Right cardiac atrium (tissue), 5 donors: ENCODE measurements around the gene SIPA1. TPM values are rescaled to one million over a fixed set of nuclear protein-coding genes. Genes with fewer than 3 reads are reported as not detected.

Experiments used
- ATAC-seq, 2 donors: fragments of 200-7000 bp; cut with Tn5 transposase; one replicate each; pipeline versions ENCODE4 v1.8.0 to v1.9.1; 2020; ENCODE audit warnings: moderate library complexity in 2 of 2, mild to moderate bottlenecking in 1 of 2
- DNase-seq, 3 donors: peaks; one replicate each; pipeline ENCODE4 v3.0.0-alpha.2; 2020
- H3K27ac ChIP-seq: one replicate; pipeline ENCODE4 v1.5.1; 2013; ENCODE audit warnings: mild to moderate bottlenecking, low read length, control low read depth, moderate library complexity
- H3K27me3 ChIP-seq: one replicate; pipeline ENCODE4 v1.6.1; 2013; ENCODE audit not compliant: control insufficient read depth, insufficient read depth
- H3K4me1 ChIP-seq: one replicate; pipeline ENCODE4 v1.6.1; 2013; ENCODE audit warnings: low read length; ENCODE audit not compliant: control insufficient read depth, insufficient read depth
- H3K4me3 ChIP-seq: one replicate; pipeline ENCODE4 v1.5.1; 2013; ENCODE audit warnings: low read length, control low read depth
- H3K9me3 ChIP-seq: one replicate; pipeline ENCODE4 v1.6.1; 2013; ENCODE audit warnings: low read length; ENCODE audit not compliant: control insufficient read depth
- WGBS: extraction: QIAGEN DNeasy Blood & Tissue Kit; methylation state at CpG from one replicate; pipeline ENCODE4 v1.1.7; 2013; 5-methylcytosine and 5-hydroxymethylcytosine counted together
- intact Hi-C, 4 donors: fragments of 100-400 bp; cut with DNase I; formaldehyde crosslinking; loops; one replicate each; pipeline versions ENCODE4 v1.11.0 to v1.14.0; 2022 to 2023
- polyA plus RNA-seq: library from polyadenylated mRNA; stranded (reverse); fragments of 200-250 nt; gene quantifications from one replicate; pipeline ENCODE4 v1.2.3, GENCODE V29; 2013
- total RNA-seq, 4 donors: library from RNA; stranded (reverse); fragmentation: NEBNext Ultra II Directional; extraction: Animal tissue kit (Norgen Biotek cat#: 25700); gene quantifications; one replicate each; pipeline ENCODE4 v1.2.1, GENCODE V29; 2021
- donor health status: healthy with polysubstance abuse.
- donor health status: DM: no; HTN: yes; CAD: no.
- donor health status: DM: no; HTN: no; CAD: no.
- donor health status: DM: no; HTN: yes; CAD: no; lungs with severe emphysema.
- donor health status: DM: yes; HTN: yes; CAD: no.

SIPA1 gene
- total and polyA plus RNA-seq, 5 donors, result 19.3 to 27.4 (median 25.2) TPM

- DNase-seq, result peak in 1 of 3 donors; percentile 71
- intact Hi-C loops, result no loop called here
- 62% methylated on average over 12 of the region's 12 CpGs for WGBS
These were observed 42.2 kb upstream of the SIPA1 start, which contains the start of gene KCNK7 for GRCh38 chr11:65595543-65596281. Gene KCNK7, minus strand, starts transcription at chr11:65595800. Its CDS starts 28 bp downstream, at chr11:65595772.

GRCh38 chr11:65596520-65596919 is 41.4 kb upstream of the SIPA1 start:
- Histone ChIP-seq H3K4me3 (no peak overlapping the region), H3K27ac (no peak overlapping the region), H3K27me3 (no peaks in the 10 kb centered on the region), H3K4me1 (no peaks in the 10 kb centered on the region), H3K9me3 (no peaks in the 10 kb centered on the region)
- intact Hi-C loops, result no loop called here
- 76% methylated on average over 6 of the region's 6 CpGs for WGBS
- no peak for DNase-seq
- no peak for ATAC-seq

More at GRCh38 chr11:65595543-65596281, 42.2 kb upstream of the SIPA1 start, which contains the start of gene KCNK7:
- H3K9me3 ChIP-seq, result no peaks in the 10 kb centered on the region
- no peak within 1 kb of the TSS for H3K4me3 ChIP-seq
- no peaks in the 10 kb centered on the region for H3K27me3 ChIP-seq
- ATAC-seq, result no peak
- H3K27ac ChIP-seq, result no peak within 1 kb of the TSS
- H3K4me1 ChIP-seq, result no peaks in the 10 kb centered on the region

- Histone ChIP-seq H3K4me3 (no peak overlapping the region), H3K27me3 (no peaks in the 10 kb centered on the region), H3K27ac (no peak overlapping the region), H3K9me3 (no peaks in the 10 kb centered on the region), H3K4me1 (no peaks in the 10 kb centered on the region)
- ATAC-seq (no peak), DNase-seq (no peak)
- intact Hi-C loops, result no loop called here
- WGBS, result 87% methylated on average over 16 of the region's 16 CpGs
These were observed 39.6 kb upstream of the SIPA1 start for GRCh38 chr11:65598258-65598699.

GRCh38 chr11:65599216-65599954 is 38.5 kb upstream of the SIPA1 start:
- H3K27me3 ChIP-seq, result no peaks in the 10 kb centered on the region
- ATAC-seq (no peak), DNase-seq (peak in 1 of 3 donors; percentile 57)
- H3K4me3 ChIP-seq, result no peak overlapping the region
- no peaks in the 10 kb centered on the region for H3K9me3 ChIP-seq
- H3K4me1 ChIP-seq, result no peaks in the 10 kb centered on the region
- intact Hi-C loops, result no loop called here
- 81% methylated on average over 49 of the region's 49 CpGs for WGBS
- no peak overlapping the region for H3K27ac ChIP-seq

DNA sequence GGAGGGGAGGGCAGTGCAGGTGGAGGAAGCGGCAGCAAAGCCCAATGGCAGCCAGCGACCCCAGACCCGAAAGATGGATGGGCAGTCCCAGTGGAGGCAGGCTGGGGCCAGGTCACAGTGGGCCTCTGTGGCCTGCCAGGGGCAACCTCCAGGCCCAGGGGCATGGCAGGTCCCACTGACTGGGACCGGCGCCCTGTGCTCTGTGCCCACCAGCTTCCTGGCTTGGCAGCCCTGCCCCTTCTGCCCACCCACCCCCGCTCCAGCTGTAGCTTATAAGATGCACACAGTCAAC is 38.0 kb upstream of the SIPA1 start:
- no peak overlapping the region for H3K27ac ChIP-seq
- H3K27me3 ChIP-seq, result no peaks in the 10 kb centered on the region
- DNase-seq (peak in 1 of 3 donors; percentile 48), ATAC-seq (no peak)
- 92% methylated on average over 6 of the region's 6 CpGs for WGBS
- intact Hi-C loops, result loop anchor here in 2 of 4 donors (10.0 kb wide), 1 partner anchor 55 kb away; no protein-coding TSS in a partner anchor
- H3K4me1 ChIP-seq, result no peaks in the 10 kb centered on the region
- no peak overlapping the region for H3K4me3 ChIP-seq
- no peaks in the 10 kb centered on the region for H3K9me3 ChIP-seq

- ATAC-seq (no peak), DNase-seq (no peak)
- intact Hi-C loops, result loop anchor here in 2 of 4 donors (10.0 kb wide), 1 partner anchor 59 kb away; no protein-coding TSS in a partner anchor
- Histone ChIP-seq H3K4me1 (peaks cover 10% of the 10 kb centered on the region), H3K27me3 (no peaks in the 10 kb centered on the region), H3K4me3 (no peak overlapping the region), H3K9me3 (no peaks in the 10 kb centered on the region), H3K27ac (no peak overlapping the region)
- 100% methylated on average over 1 of the region's 1 CpG for WGBS
These were observed 33.6 kb upstream of the SIPA1 start for GRCh38 chr11:65604258-65604657.

DNA sequence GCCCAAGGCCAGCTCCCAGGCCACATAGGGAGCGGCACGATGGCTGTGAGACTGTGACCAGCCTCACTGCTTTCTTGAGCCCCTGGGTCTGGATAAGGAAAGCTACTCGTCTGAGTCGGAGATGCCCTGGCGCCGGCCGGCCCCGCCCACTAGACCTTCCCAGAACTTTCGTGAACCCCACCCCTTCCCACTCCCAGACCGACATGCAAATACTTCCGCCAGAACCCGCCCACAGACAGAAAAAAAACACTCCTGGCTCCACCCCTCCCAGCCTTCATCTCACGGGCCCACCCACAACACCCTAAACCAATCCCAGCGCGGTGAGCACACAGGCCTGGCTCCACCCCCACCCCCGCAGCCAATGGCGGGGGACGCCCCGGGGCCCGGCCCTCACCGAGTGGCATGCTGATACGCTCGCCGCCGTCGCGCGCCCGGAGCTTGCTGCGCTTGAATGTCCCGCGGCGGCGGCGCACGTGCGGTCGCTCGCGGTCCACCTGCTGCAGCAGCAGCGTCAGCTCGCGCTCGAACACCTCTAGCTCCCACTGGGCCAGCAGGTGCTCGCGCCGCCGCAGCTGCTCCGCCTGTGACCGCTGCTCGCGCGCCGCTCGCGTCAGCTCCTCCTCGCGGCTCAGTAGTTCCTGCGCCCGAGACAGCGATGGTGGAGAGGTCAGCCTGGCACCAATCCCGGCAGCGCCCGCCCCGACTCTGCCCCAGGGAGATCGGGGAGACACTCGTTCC is 30.9 kb upstream of the SIPA1 start:
- WGBS, result 17% methylated on average over 67 of the region's 67 CpGs
- intact Hi-C loops, result loop anchor here in 2 of 4 donors (10.0 kb wide), 1 partner anchor 62 kb away; no protein-coding TSS in a partner anchor
- Histone ChIP-seq H3K27ac (peak overlapping the region; percentile 46), H3K4me3 (no peak overlapping the region), H3K9me3 (no peaks in the 10 kb centered on the region), H3K27me3 (no peaks in the 10 kb centered on the region), H3K4me1 (peaks cover 11% of the 10 kb centered on the region)
- DNase-seq (peak; percentile 93 to 98 (median 98)), ATAC-seq (peak; percentile 96 to 97)

GRCh38 chr11:65607614-65608426 is 30.1 kb upstream of the SIPA1 start:
- no peak for DNase-seq
- Histone ChIP-seq H3K27me3 (no peaks in the 10 kb centered on the region), H3K9me3 (no peaks in the 10 kb centered on the region), H3K27ac (peak overlapping the region; percentile 33), H3K4me3 (no peak overlapping the region), H3K4me1 (peaks cover 11% of the 10 kb centered on the region)
- WGBS, result 74% methylated on average over 37 of the region's 37 CpGs
- intact Hi-C loops, result loop anchor here in 2 of 4 donors (10.0 kb wide), 1 partner anchor 63 kb away; no protein-coding TSS in a partner anchor
- no peak for ATAC-seq

DNA sequence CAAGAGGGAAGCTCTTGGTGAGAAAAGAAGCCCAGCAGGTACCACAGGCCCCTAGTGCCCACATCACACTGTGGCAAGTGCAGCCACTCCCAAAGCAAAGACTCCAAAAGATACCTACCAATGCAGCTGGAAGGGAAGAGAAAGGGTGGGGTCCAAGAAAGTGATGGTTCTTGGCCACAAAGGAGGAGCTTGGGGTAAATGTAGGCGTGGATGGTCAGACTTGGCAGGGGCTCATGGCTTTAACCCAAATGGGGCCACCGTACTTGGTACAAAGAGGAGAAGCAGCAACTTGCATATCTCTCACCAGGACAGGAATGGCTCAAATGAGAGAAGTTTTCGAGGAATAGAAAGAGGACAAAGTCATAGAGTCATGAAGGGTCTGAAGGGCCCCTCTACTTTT is 28.7 kb upstream of the SIPA1 start:
- intact Hi-C loops, result loop anchor here in 2 of 4 donors (10.0 kb wide), 1 partner anchor 64 kb away; no protein-coding TSS in a partner anchor
- Histone ChIP-seq H3K27me3 (no peaks in the 10 kb centered on the region), H3K27ac (no peak overlapping the region), H3K4me1 (peaks cover 11% of the 10 kb centered on the region), H3K9me3 (no peaks in the 10 kb centered on the region), H3K4me3 (no peak overlapping the region)
- ATAC-seq (no peak), DNase-seq (no peak)
- 38% methylated on average over 3 of the region's 3 CpGs for WGBS

- peaks cover 11% of the 10 kb centered on the region for H3K4me1 ChIP-seq
- intact Hi-C loops, result loop anchor here in 2 of 4 donors (5.0 to 10.0 kb wide), 2 partner anchors 32 to 65 kb away; partner anchors contain the start of gene EHBP1L1 (in 1 of the 2)
- no peak overlapping the region for H3K4me3 ChIP-seq
These were observed 28.2 kb upstream of the SIPA1 start for GRCh38 chr11:65609665-65610064.

More at GRCh38 chr11:65609665-65610064, 28.2 kb upstream of the SIPA1 start:
- Histone ChIP-seq H3K27ac (no peak overlapping the region), H3K27me3 (no peaks in the 10 kb centered on the region), H3K9me3 (no peaks in the 10 kb centered on the region)
- no peak for DNase-seq
- ATAC-seq, result no peak
- 78% methylated on average over 5 of the region's 5 CpGs for WGBS
